KMS-11 (cell line): ENCODE results near the gene MGMT.

ENCODE experiments used
- H2AFZ ChIP-seq: fragments of 200-600 bp; sonication (generic); 2 replicates; pipeline ENCODE4 v1.6.1; 2016; ENCODE audit warnings: antibody characterized with exemption, mixed run types, low read depth
- H3K27ac ChIP-seq: fragments of 200-600 bp; sonication (generic); 2 replicates; pipeline ENCODE4 v1.6.1; 2016; ENCODE audit warnings: mild to moderate bottlenecking, mixed run types
- H3K27me3 ChIP-seq: fragments of 200-600 bp; sonication (generic); 2 replicates; pipeline ENCODE4 v1.6.1; 2017; ENCODE audit warnings: mild to moderate bottlenecking, low read depth, mixed run types, moderate library complexity; ENCODE audit not compliant: insufficient read depth
- H3K36me3 ChIP-seq: fragments of 200-600 bp; sonication (generic); 2 replicates; pipeline ENCODE4 v1.6.1; 2017; ENCODE audit warnings: mild to moderate bottlenecking, mixed run types; ENCODE audit not compliant: insufficient read depth
- H3K4me1 ChIP-seq: fragments of 200-600 bp; sonication (generic); 2 replicates; pipeline ENCODE4 v1.6.1; 2016; ENCODE audit warnings: mild to moderate bottlenecking, low read depth, mixed run types; ENCODE audit not compliant: poor library complexity, severe bottlenecking
- H3K4me2 ChIP-seq: fragments of 200-600 bp; sonication (generic); 2 replicates; pipeline ENCODE4 v1.7.0; 2016; ENCODE audit warnings: mild to moderate bottlenecking, mixed run types
- H3K4me3 ChIP-seq: fragments of 200-600 bp; sonication (generic); IDR thresholded peaks from 2 replicates; pipeline ENCODE4 v1.6.1; 2017; ENCODE audit warnings: low read depth, low read length, mixed read lengths; ENCODE audit not compliant: insufficient read depth
- H3K79me2 ChIP-seq: fragments of 200-600 bp; sonication (generic); 2 replicates; pipeline ENCODE4 v1.6.1; 2016; ENCODE audit warnings: low read depth, mixed run types; ENCODE audit not compliant: insufficient read depth
- H3K9ac ChIP-seq: fragments of 200-600 bp; sonication (generic); 2 replicates; pipeline ENCODE4 v1.6.1; 2016; ENCODE audit warnings: mild to moderate bottlenecking, mixed run types
- H4K20me1 ChIP-seq: fragments of 200-600 bp; sonication (generic); 2 replicates; pipeline ENCODE4 v1.6.1; 2016; ENCODE audit warnings: mild to moderate bottlenecking, mixed run types; ENCODE audit not compliant: insufficient read depth
- TF ChIP-seq, protein P1 (sequence below): fragments of 200-600 bp; sonication (generic); conservative IDR thresholded peaks from 2 replicates; pipeline ENCODE4 v1.6.1; 2017; ENCODE audit warnings: low read depth, mild to moderate bottlenecking, antibody characterized with exemption, low read length, moderate library complexity, mixed read lengths

Gene MGMT

DNA sequence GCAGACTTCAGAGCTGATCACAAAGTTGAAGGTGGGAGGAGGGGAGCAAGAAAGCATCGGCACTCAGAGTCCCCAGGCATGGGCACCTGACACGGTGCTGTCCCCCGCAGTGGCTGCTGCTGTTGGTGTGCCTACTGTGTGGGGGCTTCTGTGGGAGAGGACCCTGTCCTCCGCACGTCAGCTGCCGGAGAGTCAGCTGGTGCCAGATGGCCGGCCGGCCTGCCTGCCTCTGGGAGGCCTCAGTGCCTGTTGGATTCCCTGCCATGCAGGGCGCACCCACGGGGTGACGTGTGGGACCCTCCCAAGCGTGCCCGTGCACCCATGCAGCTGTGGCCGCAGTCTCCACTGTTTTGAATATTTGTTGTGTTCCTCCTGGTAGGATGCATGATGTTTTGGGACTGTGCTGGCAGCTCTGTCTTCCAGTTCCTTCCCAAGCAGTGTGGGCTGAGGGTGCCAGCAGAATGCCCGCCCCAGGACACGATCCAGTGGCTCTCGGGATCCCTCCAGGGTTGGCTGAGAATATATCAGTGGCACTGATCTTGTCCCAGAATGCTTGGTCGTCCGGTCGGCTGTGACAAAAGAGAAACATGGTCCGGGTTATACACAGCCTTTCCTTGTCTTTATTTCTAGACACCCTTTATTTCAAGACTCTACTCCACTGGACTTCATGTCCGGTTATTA, 185.6 kb downstream of the MGMT start:
- no peaks in the 10 kb centered on the region for H4K20me1 ChIP-seq

GRCh38 chr10:129653428-129653827, 186.4 kb downstream of the MGMT start:
- Histone ChIP-seq H3K4me2 (no peak overlapping the region), H3K27ac (no peak overlapping the region), H3K27me3 (no peaks in the 10 kb centered on the region), H3K79me2 (no peaks in the 10 kb centered on the region), H2AFZ (no peak overlapping the region), H3K4me1 (no peaks in the 10 kb centered on the region), H3K4me3 (no peak overlapping the region), H3K9ac (no peak overlapping the region), H3K36me3 (no peaks in the 10 kb centered on the region), H4K20me1 (no peaks in the 10 kb centered on the region)
- TF ChIP-seq, protein P1, sequence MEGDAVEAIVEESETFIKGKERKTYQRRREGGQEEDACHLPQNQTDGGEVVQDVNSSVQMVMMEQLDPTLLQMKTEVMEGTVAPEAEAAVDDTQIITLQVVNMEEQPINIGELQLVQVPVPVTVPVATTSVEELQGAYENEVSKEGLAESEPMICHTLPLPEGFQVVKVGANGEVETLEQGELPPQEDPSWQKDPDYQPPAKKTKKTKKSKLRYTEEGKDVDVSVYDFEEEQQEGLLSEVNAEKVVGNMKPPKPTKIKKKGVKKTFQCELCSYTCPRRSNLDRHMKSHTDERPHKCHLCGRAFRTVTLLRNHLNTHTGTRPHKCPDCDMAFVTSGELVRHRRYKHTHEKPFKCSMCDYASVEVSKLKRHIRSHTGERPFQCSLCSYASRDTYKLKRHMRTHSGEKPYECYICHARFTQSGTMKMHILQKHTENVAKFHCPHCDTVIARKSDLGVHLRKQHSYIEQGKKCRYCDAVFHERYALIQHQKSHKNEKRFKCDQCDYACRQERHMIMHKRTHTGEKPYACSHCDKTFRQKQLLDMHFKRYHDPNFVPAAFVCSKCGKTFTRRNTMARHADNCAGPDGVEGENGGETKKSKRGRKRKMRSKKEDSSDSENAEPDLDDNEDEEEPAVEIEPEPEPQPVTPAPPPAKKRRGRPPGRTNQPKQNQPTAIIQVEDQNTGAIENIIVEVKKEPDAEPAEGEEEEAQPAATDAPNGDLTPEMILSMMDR = no peak

More for the DNA sequence above, 185.6 kb downstream of the MGMT start:
- Histone ChIP-seq H3K9ac (no peak overlapping the region), H3K79me2 (no peaks in the 10 kb centered on the region), H3K4me2 (no peak overlapping the region), H3K4me3 (no peak overlapping the region), H2AFZ (no peak overlapping the region), H3K27ac (no peak overlapping the region), H3K27me3 (no peaks in the 10 kb centered on the region), H3K36me3 (no peaks in the 10 kb centered on the region), H3K4me1 (no peaks in the 10 kb centered on the region)
- TF ChIP-seq, protein P1 = no peak

DNA sequence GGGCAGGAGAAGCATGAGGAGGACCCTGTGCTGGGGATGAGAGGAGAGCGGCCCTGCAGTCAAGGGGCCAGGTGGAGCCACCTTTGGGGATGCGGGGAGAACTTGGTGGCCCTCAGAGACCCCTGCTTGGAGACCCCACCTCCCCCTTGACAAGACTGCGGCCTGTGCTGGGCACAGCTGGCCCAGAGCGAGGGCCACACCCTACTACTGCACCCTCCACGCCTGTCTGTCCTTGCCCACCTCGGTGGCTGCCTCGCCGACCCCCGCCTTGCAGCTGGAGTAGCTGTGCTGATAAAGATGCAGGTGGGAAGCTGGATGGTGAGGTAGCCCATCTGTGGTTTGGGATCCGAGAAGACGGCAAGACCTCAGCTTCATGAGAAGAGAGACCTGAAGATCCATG, 186.8 kb downstream of the MGMT start:
- Histone ChIP-seq H2AFZ (no peak overlapping the region), H3K9ac (no peak overlapping the region), H3K79me2 (no peaks in the 10 kb centered on the region), H3K27ac (no peak overlapping the region), H3K4me2 (no peak overlapping the region), H3K36me3 (no peaks in the 10 kb centered on the region), H3K27me3 (no peaks in the 10 kb centered on the region), H4K20me1 (no peaks in the 10 kb centered on the region), H3K4me3 (no peak overlapping the region), H3K4me1 (no peaks in the 10 kb centered on the region)
- TF ChIP-seq, protein P1 = no peak

DNA sequence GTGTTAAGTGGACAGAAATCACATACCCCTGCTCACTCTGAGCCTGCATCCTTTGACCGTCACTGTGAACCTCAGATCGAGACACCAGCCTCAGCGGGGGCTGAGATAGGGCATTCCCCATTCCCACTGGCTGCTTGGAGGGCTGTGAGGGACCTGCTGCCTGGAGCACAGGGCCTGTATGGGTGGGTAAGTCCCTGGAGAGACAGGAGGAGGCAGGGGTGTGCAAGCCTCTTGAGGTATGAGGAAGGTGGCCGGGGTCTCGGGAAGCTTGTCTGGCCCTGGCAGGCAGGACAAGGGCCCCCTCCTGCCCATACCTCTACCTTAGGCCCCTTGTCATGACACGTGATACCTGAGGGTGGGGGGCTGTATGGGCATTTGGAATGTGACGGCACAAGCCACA, 187.4 kb downstream of the MGMT start:
- H3K4me1 ChIP-seq = no peaks in the 10 kb centered on the region
- H3K4me3 ChIP-seq = no peak overlapping the region
- no peaks in the 10 kb centered on the region for H3K79me2 ChIP-seq
- H3K36me3 ChIP-seq = no peaks in the 10 kb centered on the region
- no peak overlapping the region for H2AFZ ChIP-seq
- H3K27ac ChIP-seq = no peak overlapping the region
- H3K4me2 ChIP-seq = no peak overlapping the region
- H3K27me3 ChIP-seq = no peaks in the 10 kb centered on the region
- H3K9ac ChIP-seq = no peak overlapping the region
- TF ChIP-seq, protein P1 = no peak
- H4K20me1 ChIP-seq = no peaks in the 10 kb centered on the region
